ENCODE results near the gene MCIDAS. TPM values are rescaled to one million over a fixed set of nuclear protein-coding genes. Genes with fewer than 3 reads are reported as not detected.
A peak's percentile ranks its signal among the peaks of the same experiment; 100 is the strongest.

Gene MCIDAS
- total RNA-seq, 4 donors from 2014 or later = not detected

DNA sequence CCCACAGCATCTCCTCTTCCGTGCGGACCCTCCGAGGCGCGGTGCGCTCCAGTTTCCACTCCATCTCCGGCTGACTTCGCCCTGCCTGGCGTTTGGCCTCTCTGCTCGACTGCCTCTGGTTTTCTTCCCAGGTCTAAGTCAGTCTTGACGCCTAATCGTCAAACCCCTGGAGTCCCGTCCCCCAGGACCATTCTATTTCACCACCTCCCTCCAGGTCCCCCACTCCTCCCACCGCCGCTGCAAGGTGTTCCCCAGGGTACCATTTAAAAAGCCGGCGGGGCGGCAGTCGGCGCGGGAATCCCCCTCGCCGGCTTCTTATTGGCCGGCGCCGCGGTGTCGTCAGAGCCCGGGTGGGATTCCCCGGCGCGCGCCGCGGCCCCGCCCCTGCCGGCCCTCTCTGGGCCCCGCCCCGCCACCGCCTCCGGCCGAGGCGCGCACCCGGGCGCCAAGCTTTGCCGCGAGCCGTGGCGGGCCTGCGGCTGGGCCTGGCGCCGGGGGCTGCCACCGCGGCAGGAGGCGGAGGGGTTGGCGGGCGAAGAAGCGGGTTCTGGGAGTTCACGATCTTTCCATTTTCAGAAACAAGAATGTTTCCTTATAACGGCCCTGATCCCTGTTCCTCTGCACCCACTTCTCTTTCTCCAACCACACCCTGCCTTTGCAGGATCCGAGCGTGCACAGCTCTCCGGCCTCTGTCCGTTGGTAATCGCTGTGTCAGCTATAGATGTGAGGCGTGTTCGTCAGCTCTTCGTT lies 54.0 kb downstream of the MCIDAS start, which contains the start of gene CDC20B:
CDC20B (minus strand) TSS at position 241 of the 750 bp plus-strand sequence; CDS start at position 64, 177 bp downstream.
- DNase-seq = peak; percentile 6 to 35
- ATAC-seq = peak; percentile 71 to 79
- H3K9me3 ChIP-seq = no peaks in the 10 kb centered on the region
- H3K27ac ChIP-seq = no peak within 1 kb of the TSS
- in situ Hi-C loops (cut with MboI; ENCODE audit: low sequenced_read_pairs in 4 of 4) = loop anchor here (5.0 to 25.0 kb wide), 4 partner anchors 64 to 661 kb away; partner anchors contain the start of genes SNX18 (in 3 of the 4) and SLC38A9 (in 1 of the 4)
- no peaks in the 10 kb centered on the region for H3K36me3 ChIP-seq
- intact Hi-C loops (cut with DNase I; ENCODE audit: low total_unique reads) = loop anchor here (2.0 to 5.0 kb wide), 3 partner anchors 60 to 519 kb away; partner anchors contain the start of genes CCNO, DHX29 and MTREX
- peaks cover 39 to 52% (median 45%) of the 10 kb centered on the region in 3 donors for H3K27me3 ChIP-seq
- peaks cover 20 to 27% of the 10 kb centered on the region in 2 donors for H3K4me1 ChIP-seq
- no peak for TF ChIP-seq POLR2A (IDR thresholded peaks at IDR 0.05)
- TF ChIP-seq, protein P1, sequence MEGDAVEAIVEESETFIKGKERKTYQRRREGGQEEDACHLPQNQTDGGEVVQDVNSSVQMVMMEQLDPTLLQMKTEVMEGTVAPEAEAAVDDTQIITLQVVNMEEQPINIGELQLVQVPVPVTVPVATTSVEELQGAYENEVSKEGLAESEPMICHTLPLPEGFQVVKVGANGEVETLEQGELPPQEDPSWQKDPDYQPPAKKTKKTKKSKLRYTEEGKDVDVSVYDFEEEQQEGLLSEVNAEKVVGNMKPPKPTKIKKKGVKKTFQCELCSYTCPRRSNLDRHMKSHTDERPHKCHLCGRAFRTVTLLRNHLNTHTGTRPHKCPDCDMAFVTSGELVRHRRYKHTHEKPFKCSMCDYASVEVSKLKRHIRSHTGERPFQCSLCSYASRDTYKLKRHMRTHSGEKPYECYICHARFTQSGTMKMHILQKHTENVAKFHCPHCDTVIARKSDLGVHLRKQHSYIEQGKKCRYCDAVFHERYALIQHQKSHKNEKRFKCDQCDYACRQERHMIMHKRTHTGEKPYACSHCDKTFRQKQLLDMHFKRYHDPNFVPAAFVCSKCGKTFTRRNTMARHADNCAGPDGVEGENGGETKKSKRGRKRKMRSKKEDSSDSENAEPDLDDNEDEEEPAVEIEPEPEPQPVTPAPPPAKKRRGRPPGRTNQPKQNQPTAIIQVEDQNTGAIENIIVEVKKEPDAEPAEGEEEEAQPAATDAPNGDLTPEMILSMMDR (IDR thresholded peaks at IDR 0.05 in 4 of 5, conservative IDR thresholded peaks at IDR 0.05 in 1 of 5) = no peak
- peak within 1 kb of the TSS; percentile 44 to 67 (median 60) for H3K4me3 ChIP-seq

DNA sequence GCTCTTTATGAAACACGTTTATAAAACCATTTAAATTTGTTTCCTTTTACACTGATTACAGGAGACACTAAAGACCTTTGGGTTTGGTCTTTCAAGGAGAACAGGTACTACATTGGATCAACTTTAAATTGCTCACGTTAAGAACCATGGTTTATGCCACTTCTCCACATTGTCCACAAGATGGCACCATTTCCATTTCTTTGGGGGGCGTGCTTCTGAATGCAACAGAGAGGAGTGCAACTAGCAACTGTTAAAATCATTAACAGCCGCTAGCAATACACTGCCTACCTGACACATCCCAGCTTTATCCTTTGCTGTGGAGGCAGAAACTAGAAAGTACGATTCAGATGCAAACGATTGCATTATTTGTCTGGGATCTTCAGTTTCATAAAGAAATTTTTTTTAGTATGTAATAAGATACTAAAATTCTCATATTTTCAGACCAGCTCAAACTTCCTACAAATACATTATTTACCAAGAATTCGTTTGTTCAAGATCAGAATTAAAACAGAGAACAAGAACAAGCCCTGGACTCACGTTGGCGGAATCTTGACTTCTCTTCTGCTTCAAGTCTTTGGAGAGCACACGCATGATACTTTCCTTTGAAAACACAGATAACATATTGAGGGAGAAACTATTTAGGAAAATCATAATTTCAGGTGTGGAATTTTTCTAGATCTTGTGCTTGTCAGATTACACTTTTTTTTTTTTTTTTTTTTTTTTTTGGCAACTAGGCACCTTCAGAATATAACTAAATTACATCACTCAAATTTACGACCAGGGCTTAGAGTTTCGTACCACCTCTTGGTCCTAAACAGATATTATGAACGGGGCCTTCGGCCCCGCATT lies 54.8 kb downstream of the MCIDAS start:
- in situ Hi-C loops (cut with MboI; ENCODE audit: low sequenced_read_pairs in 4 of 4) = loop anchor here (5.0 to 25.0 kb wide), 4 partner anchors 65 to 660 kb away; partner anchors contain the start of genes SNX18 (in 3 of the 4) and SLC38A9 (in 1 of the 4)

GRCh38 chr5:55171471-55171870 lies 55.6 kb downstream of the MCIDAS start:
- in situ Hi-C loops (cut with MboI; ENCODE audit: low sequenced_read_pairs in 4 of 4) (loop anchor here (5.0 to 25.0 kb wide), 4 partner anchors 66 to 659 kb away; partner anchors contain the start of genes SNX18 (in 3 of the 4) and SLC38A9 (in 1 of the 4)), intact Hi-C loops (cut with DNase I; ENCODE audit: low total_unique reads) (loop anchor here (5.0 kb wide), 2 partner anchors 136 to 521 kb away; partner anchors contain the start of genes DHX29 and MTREX)
- Histone ChIP-seq H3K9me3 (no peaks in the 10 kb centered on the region), H3K4me3 (no peak overlapping the region), H3K4me1 (peaks cover 20 to 24% of the 10 kb centered on the region in 2 donors), H3K27me3 (peaks cover 31 to 36% (median 32%) of the 10 kb centered on the region in 3 donors), H3K36me3 (no peaks in the 10 kb centered on the region), H3K27ac (no peak overlapping the region)
- ATAC-seq (no peak), DNase-seq (no peak)
- no peak for TF ChIP-seq POLR2A (IDR thresholded peaks at IDR 0.05)
- TF ChIP-seq, protein P1 (IDR thresholded peaks at IDR 0.05 in 4 of 5, conservative IDR thresholded peaks at IDR 0.05 in 1 of 5) = no peak

More for the DNA sequence above, 54.8 kb downstream of the MCIDAS start:
- Histone ChIP-seq H3K4me1 (peaks cover 20 to 27% of the 10 kb centered on the region in 2 donors), H3K9me3 (no peaks in the 10 kb centered on the region), H3K27ac (no peak overlapping the region), H3K4me3 (peak overlapping the region; percentile 44 to 67 (median 60)), H3K27me3 (peaks cover 39 to 44% (median 39%) of the 10 kb centered on the region in 3 donors), H3K36me3 (no peaks in the 10 kb centered on the region)
- TF ChIP-seq, protein P1 (IDR thresholded peaks at IDR 0.05 in 4 of 5, conservative IDR thresholded peaks at IDR 0.05 in 1 of 5) = peak; percentile 50 to 85 (median 71)
- TF ChIP-seq POLR2A (IDR thresholded peaks at IDR 0.05) = no peak
- ATAC-seq = peak; percentile 84 to 91
- intact Hi-C loops (cut with DNase I; ENCODE audit: low total_unique reads) = loop anchor here (2.0 to 5.0 kb wide), 3 partner anchors 61 to 520 kb away; partner anchors contain the start of genes CCNO, DHX29 and MTREX
- DNase-seq = peak in 1 of 2 donors; percentile 34

MicroRNA genes within 50 kb of the gene (microRNA counts, 767-probe panel; counts per million panel counts)
- microRNA hsa-miR-449a (356 to 448 counts per million in 2 donors), microRNA hsa-miR-449b-5p (356 to 448 counts per million in 2 donors), microRNA hsa-miR-449c-5p (356 to 448 counts per million in 2 donors)

Small RNA genes within 50 kb of the gene (microRNA-seq; reads per million reads assigned to microRNA genes)
- gene MIR449A (ENCODE audit: borderline replicate concordance in 2 of 2) = 5.1 to 8.3 reads per million in 2 donors
- gene MIR449B (ENCODE audit: borderline replicate concordance in 2 of 2) = 0 reads per million in 2 donors
- gene MIR449C (ENCODE audit: borderline replicate concordance in 2 of 2) = 0 reads per million in 2 donors

Other genes with a start within 250 kb of the MCIDAS start
- gene ESM1, start 241.7 kb downstream of the MCIDAS start, total RNA-seq = under 1 TPM in 2 of 4 donors, not detected in 2; 0.12 to 0.46 TPM
- under 1 TPM in 2 of 4 donors, not detected in 2; 0.24 to 0.36 TPM for gene GZMK, start 203.1 kb downstream of the MCIDAS start, total RNA-seq
- gene GZMA, start 124.7 kb downstream of the MCIDAS start, total RNA-seq = not detected
- gene GPX8, start 67.1 kb downstream of the MCIDAS start, total RNA-seq = 1 to 10 TPM; 2.0 to 4.0 (median 2.6) TPM
- gene CDC20B, start 54.1 kb downstream of the MCIDAS start, total RNA-seq = not detected
- not detected for gene CCNO, start 6.3 kb upstream of the MCIDAS start, total RNA-seq
- 10 to 100 TPM; 33.1 to 44.6 (median 41.0) TPM for gene DHX29, start 80.4 kb upstream of the MCIDAS start, total RNA-seq
- gene MTREX, start 80.7 kb upstream of the MCIDAS start, total RNA-seq = 100 to 1,000 TPM in 2 of 4 donors, 10 to 100 TPM in 2; 92.4 to 124 (median 109) TPM